NCI-H2227 treated with DMSO at 0.1 percent for 48 hours (cell line): ENCODE measurements around the gene ANKS3.

Experiments used
- DNase-seq: peaks from one replicate; lab custom pipeline; 2025; lab: John Stamatoyannopoulos, UW

ANKS3 gene

GRCh38 chr16:4685776-4686496 lies 48.1 kb downstream of the ANKS3 start:
- DNase-seq, result no peak

GRCh38 chr16:4685292-4685691 lies 48.8 kb downstream of the ANKS3 start:
- DNase-seq, result no peak

GRCh38 chr16:4684763-4685162 lies 49.3 kb downstream of the ANKS3 start:
- DNase-seq, result no peak

- DNase-seq, result no peak
These were observed 49.9 kb downstream of the ANKS3 start for GRCh38 chr16:4684058-4684715.

GRCh38 chr16:4683255-4684057 lies 50.6 kb downstream of the ANKS3 start:
- no peak for DNase-seq

GRCh38 chr16:4682616-4683254 lies 51.3 kb downstream of the ANKS3 start:
- DNase-seq, result no peak

GRCh38 chr16:4682084-4682591 lies 51.9 kb downstream of the ANKS3 start:
- DNase-seq, result no peak

GRCh38 chr16:4681471-4682083 lies 52.5 kb downstream of the ANKS3 start:
- no peak for DNase-seq

GRCh38 chr16:4680673-4681470 lies 53.2 kb downstream of the ANKS3 start:
- DNase-seq, result no peak

- DNase-seq, result no peak
These were observed 54.0 kb downstream of the ANKS3 start for GRCh38 chr16:4679850-4680636.

- no peak for DNase-seq
These were observed 54.8 kb downstream of the ANKS3 start for GRCh38 chr16:4679156-4679849.

- DNase-seq, result no peak
These were observed 55.5 kb downstream of the ANKS3 start for GRCh38 chr16:4678596-4678995.

GRCh38 chr16:4677994-4678393 lies 56.1 kb downstream of the ANKS3 start:
- no peak for DNase-seq

GRCh38 chr16:4677390-4677789 lies 56.7 kb downstream of the ANKS3 start:
- no peak for DNase-seq

- no peak for DNase-seq
These were observed 57.2 kb downstream of the ANKS3 start for GRCh38 chr16:4676831-4677230.

- no peak for DNase-seq
These were observed 57.9 kb downstream of the ANKS3 start for GRCh38 chr16:4675864-4676786.

- DNase-seq, result no peak
These were observed 59.0 kb downstream of the ANKS3 start for GRCh38 chr16:4674926-4675530.
